HG02852 (cell line): ENCODE measurements around the gene CPNE1.

ENCODE experiments used
- ATAC-seq: cut with Tn5 transposase; IDR thresholded peaks from one replicate; pipeline ENCODE4 v1.9.1; 2021; ENCODE audit warnings: mild to moderate bottlenecking, moderate library complexity; ENCODE audit not compliant: unreplicated experiment

The CPNE1 gene

GRCh38 chr20:35654415-35654814, 10.3 kb downstream of the CPNE1 start:
- no peak for ATAC-seq

GRCh38 chr20:35653893-35654292, 10.8 kb downstream of the CPNE1 start:
- no peak for ATAC-seq

GRCh38 chr20:35653430-35653734, 11.3 kb downstream of the CPNE1 start:
- no peak for ATAC-seq

- no peak for ATAC-seq
Measured at GRCh38 chr20:35652641-35653429, 11.9 kb downstream of the CPNE1 start.

- ATAC-seq = no peak
Measured at GRCh38 chr20:35651958-35652357, 12.7 kb downstream of the CPNE1 start.

- no peak for ATAC-seq
Measured at GRCh38 chr20:35650632-35651031, 14.1 kb downstream of the CPNE1 start.

GRCh38 chr20:35648836-35649235, 15.9 kb downstream of the CPNE1 start:
- no peak for ATAC-seq

- ATAC-seq = no peak
Measured at GRCh38 chr20:35644806-35645205, 19.9 kb downstream of the CPNE1 start.

GRCh38 chr20:35643045-35643444, 21.7 kb downstream of the CPNE1 start:
- ATAC-seq = no peak

GRCh38 chr20:35641743-35642142, 23.0 kb downstream of the CPNE1 start:
- ATAC-seq = no peak

GRCh38 chr20:35640724-35641123, 24.0 kb downstream of the CPNE1 start:
- no peak for ATAC-seq

- ATAC-seq = no peak
Measured at GRCh38 chr20:35638751-35639150, 25.9 kb downstream of the CPNE1 start.

- ATAC-seq = no peak
Measured at GRCh38 chr20:35637276-35637675, 27.4 kb downstream of the CPNE1 start.

GRCh38 chr20:35636095-35636494, 28.6 kb downstream of the CPNE1 start:
- no peak for ATAC-seq

- no peak for ATAC-seq
Measured at GRCh38 chr20:35635652-35636051, 29.0 kb downstream of the CPNE1 start.

GRCh38 chr20:35632539-35633115, 32.1 kb downstream of the CPNE1 start:
- no peak for ATAC-seq

GRCh38 chr20:35630636-35631035, 34.1 kb downstream of the CPNE1 start:
- ATAC-seq = no peak

GRCh38 chr20:35629427-35630145, 35.1 kb downstream of the CPNE1 start:
- ATAC-seq = no peak

- no peak for ATAC-seq
Measured at GRCh38 chr20:35627121-35627520, 37.6 kb downstream of the CPNE1 start.

GRCh38 chr20:35626386-35627001, 38.2 kb downstream of the CPNE1 start:
- no peak for ATAC-seq

GRCh38 chr20:35625584-35626385, 38.9 kb downstream of the CPNE1 start:
- ATAC-seq = no peak
